HG02981 (cell line): Measurements from ENCODE around the gene HOXB1.
"Not testable (repeated sequence)": the region's sequence is repeated elsewhere in the genome, so short reads cannot be mapped to it uniquely, and the experiment has no call there.

ENCODE experiments used
- ATAC-seq: cut with Tn5 transposase; IDR thresholded peaks from one replicate; pipeline ENCODE4 v1.9.1; 2021; ENCODE audit warnings: mild to moderate bottlenecking, moderate library complexity; ENCODE audit not compliant: unreplicated experiment

HOXB1 gene

GRCh38 chr17:48523010-48523409 is 7.8 kb downstream of the HOXB1 start:
- no peak for ATAC-seq

GRCh38 chr17:48522031-48522653 is 8.7 kb downstream of the HOXB1 start:
- no peak for ATAC-seq

GRCh38 chr17:48520631-48521079 is 10.2 kb downstream of the HOXB1 start:
- ATAC-seq = no peak

GRCh38 chr17:48519427-48519826 is 11.4 kb downstream of the HOXB1 start:
- no peak for ATAC-seq

GRCh38 chr17:48517478-48517877 is 13.3 kb downstream of the HOXB1 start:
- no peak for ATAC-seq

GRCh38 chr17:48515925-48516900 is 14.6 kb downstream of the HOXB1 start:
- no peak for ATAC-seq

- no peak for ATAC-seq
Measured at GRCh38 chr17:48514477-48514876, 16.3 kb downstream of the HOXB1 start.

GRCh38 chr17:48513666-48514455 is 16.9 kb downstream of the HOXB1 start:
- no peak for ATAC-seq

GRCh38 chr17:48513097-48513496 is 17.7 kb downstream of the HOXB1 start:
- ATAC-seq = no peak

GRCh38 chr17:48510761-48511604 is 19.8 kb downstream of the HOXB1 start:
- ATAC-seq = peak; percentile 50

GRCh38 chr17:48510381-48510760 is 20.4 kb downstream of the HOXB1 start:
- ATAC-seq = no peak

- not testable (repeated sequence) for ATAC-seq
Measured at GRCh38 chr17:48509708-48510107, 21.1 kb downstream of the HOXB1 start.

GRCh38 chr17:48506246-48506645 is 24.6 kb downstream of the HOXB1 start:
- no peak for ATAC-seq

GRCh38 chr17:48505788-48506187 is 25.0 kb downstream of the HOXB1 start:
- peak; percentile 87 for ATAC-seq

- no peak for ATAC-seq
Measured at GRCh38 chr17:48504953-48505352, 25.9 kb downstream of the HOXB1 start.

- ATAC-seq = no peak
Measured at GRCh38 chr17:48503747-48504146, 27.1 kb downstream of the HOXB1 start.

GRCh38 chr17:48502901-48503300 is 27.9 kb downstream of the HOXB1 start:
- ATAC-seq = no peak

GRCh38 chr17:48502312-48502711 is 28.5 kb downstream of the HOXB1 start:
- ATAC-seq = no peak

- ATAC-seq = no peak
Measured at GRCh38 chr17:48500435-48501426, 30.1 kb downstream of the HOXB1 start.
